Stimulated activated naive CD8-positive, alpha-beta T cell treated with anti-CD3 and anti-CD28 coated beads, Interleukin-15, Interleukin-2, amounts not matched to agents 100 ng/mL and 50 ng/mL, for 24 hours (primary cell): ENCODE results near the gene NLGN2.

Experiments
- H3K27ac Mint-ChIP-seq: one replicate; pipeline ENCODE4 v1.8.0; 2021; ENCODE audit warnings: mild to moderate bottlenecking, mixed read lengths
- H3K27me3 Mint-ChIP-seq: one replicate; pipeline ENCODE4 v1.8.0; 2021; ENCODE audit warnings: mixed read lengths
- H3K36me3 Mint-ChIP-seq: one replicate; pipeline ENCODE4 v1.8.0; 2021; ENCODE audit warnings: low read depth, mixed read lengths
- H3K4me1 Mint-ChIP-seq: one replicate; pipeline ENCODE4 v1.8.0; 2021; ENCODE audit warnings: low read depth, mixed read lengths
- H3K4me3 Mint-ChIP-seq: one replicate; pipeline ENCODE4 v1.8.0; 2021; ENCODE audit warnings: mild to moderate bottlenecking, mixed read lengths
- H3K9me3 Mint-ChIP-seq: one replicate; pipeline ENCODE4 v1.8.0; 2021; ENCODE audit warnings: mixed read lengths

Gene NLGN2

DNA sequence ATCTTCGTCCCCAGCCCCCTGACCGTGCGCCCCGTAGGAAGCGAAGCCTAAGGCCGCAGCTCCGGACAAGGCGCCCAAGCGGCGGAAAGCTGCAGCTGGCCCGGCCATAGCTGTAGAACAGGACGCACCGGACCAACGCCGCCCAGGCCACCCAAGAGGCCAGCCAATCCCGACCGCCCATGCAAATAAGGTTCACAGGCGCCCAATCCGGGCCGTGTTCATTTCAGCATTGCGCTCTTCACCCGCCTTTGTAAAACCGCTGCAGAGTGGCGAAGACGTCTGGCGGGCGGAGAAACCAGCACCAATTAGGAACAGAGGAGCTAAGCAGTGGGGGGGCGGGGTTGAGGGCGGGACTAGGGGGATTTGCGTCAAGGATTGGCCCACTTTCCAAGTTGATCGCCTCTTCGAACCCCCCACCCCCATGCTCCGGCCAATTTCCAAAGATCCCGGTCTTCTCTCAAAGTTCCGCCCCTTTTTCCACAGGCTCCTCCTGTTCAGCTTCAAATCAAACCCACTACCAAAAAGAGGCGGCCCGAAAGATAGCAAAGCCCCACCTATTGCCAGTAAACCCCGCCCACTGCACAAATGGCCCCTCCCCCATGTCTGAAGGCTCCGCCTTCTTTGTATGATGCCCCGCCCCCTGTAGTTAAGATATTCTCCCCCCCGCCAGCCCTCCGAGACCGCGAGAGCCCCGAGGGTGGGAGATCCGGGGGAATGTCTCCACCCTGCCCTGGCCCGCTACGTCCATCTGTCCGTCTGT, 3.5 kb upstream of the NLGN2 start, which contains the start of gene TMEM256:
Gene TMEM256, minus strand, starts transcription at position 121 of the 760 bp plus-strand sequence. Its CDS starts 13 bp downstream, at position 108.
- Mint-ChIP-seq H3K4me1 (peaks cover 12% of the 10 kb centered on the region), H3K4me3 (peak within 1 kb of the TSS; percentile 91)

DNA sequence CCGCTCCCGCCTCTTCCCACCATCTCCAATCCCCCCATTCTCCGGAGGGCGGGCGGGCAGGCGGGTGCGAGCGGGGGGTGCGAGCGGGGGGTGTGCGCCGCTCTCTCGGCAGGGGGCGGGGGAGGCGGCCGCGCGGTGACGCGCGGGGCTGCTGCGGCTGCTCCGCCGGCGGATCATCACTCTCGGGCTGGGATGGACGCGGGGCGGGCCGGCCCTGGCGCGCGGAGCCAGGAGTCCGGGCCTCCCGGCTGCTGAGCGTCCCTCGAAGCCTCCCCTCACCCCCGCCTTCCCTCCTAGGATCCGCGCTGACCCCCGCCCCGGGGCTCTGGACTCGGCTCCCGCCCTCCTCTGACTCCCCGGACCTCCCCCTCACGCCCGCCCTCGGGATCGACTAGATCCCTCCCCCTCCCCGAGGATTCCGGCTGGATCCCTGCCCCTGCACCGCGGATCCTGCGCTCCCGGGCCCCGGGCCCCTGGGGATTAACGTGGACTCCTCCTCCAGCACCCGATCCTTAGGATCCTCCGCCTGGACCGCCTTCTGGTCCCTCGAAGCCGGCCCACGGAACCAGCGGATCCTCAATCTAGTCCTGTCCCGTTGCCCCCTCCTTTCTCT, 2.8 kb upstream of the NLGN2 start:
- H3K27ac Mint-ChIP-seq = peak overlapping the region; percentile 94
- H3K4me1 Mint-ChIP-seq = peaks cover 12% of the 10 kb centered on the region
- peak overlapping the region; percentile 91 for H3K4me3 Mint-ChIP-seq
- H3K36me3 Mint-ChIP-seq = peaks cover 9% of the 10 kb centered on the region
- H3K9me3 Mint-ChIP-seq = no peaks in the 10 kb centered on the region
- no peaks in the 10 kb centered on the region for H3K27me3 Mint-ChIP-seq

More for the DNA sequence above, 3.5 kb upstream of the NLGN2 start, which contains the start of gene TMEM256:
- Mint-ChIP-seq H3K27ac (peak within 1 kb of the TSS; percentile 94), H3K27me3 (no peaks in the 10 kb centered on the region), H3K9me3 (no peaks in the 10 kb centered on the region), H3K36me3 (peaks cover 9% of the 10 kb centered on the region)

DNA sequence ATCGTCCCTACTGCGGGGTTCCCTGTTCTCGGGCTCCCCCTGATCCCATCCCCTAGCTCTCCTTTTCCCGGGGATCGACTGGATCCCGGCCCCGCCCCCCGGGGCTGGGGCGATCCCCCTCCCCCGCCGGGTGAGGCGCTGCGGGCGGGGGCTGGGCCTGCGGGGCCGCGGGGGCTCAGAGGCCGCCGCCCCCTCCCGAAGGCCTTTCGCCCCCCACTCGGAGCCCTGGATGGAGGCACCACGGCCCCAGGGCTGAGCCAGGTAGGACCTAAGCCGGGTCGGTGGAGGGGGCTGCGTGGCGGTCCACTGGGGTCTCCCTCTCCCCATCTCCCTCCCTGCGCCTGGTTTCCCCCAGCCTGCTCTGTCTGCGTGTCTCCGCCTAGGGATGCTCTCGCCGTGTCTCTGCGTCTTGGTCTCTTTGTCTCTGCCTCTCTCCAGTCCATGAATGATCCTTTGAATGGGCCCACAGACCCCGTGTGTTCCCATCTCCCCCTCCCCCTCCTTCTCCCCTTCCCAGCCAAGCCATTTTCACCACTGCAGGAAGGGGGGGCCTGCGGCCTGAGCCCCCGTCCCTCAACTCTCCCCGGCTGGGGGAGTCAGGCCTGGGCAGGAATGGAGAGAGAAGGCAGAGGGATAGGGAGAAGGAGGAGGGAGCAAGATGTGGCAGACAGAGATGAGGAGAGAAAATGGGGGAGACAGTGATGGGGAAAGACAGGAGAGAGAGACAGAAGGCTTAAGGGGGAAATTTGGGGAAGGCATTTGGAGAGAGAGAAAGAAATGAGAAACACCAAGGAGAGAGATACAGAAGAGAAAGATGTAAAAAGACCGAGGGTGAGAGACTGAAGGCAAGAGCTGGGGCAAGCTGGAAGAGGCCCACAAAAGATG, 2.1 kb upstream of the NLGN2 start:
- Mint-ChIP-seq H3K27me3 (no peaks in the 10 kb centered on the region), H3K36me3 (peaks cover 9% of the 10 kb centered on the region), H3K9me3 (no peaks in the 10 kb centered on the region), H3K4me1 (peaks cover 12% of the 10 kb centered on the region), H3K27ac (no peak overlapping the region), H3K4me3 (peak overlapping the region; percentile 76)

DNA sequence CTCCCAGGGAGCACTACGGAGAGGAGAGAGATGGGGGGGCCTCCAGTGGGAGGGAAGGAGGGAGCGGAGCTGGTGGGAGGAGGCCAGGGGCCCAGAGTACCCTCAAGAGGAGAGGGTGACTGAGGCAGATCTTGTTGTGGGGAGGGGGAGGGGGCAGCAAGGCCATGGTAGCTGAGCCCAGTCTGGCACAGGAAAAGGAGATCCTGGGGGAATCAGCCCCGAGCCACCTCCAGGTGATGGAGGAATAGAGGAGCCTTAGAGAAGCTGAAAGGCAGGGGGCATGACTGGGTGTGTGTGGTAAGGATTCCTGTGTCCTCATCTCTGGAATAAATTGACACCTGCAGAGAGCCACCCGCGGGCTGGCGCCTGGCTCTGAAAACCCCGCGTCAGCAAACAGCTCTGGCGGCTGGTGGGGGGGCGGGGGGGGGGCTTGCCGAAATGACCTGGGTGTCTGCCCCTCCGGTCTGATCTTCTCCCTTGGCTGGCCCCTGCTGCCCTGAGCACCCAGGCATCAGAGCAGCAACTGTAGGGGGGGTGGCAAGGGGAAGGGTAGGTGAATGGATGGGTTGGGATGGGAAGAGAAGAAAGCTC, 1.3 kb upstream of the NLGN2 start:
- H3K4me1 Mint-ChIP-seq = peaks cover 12% of the 10 kb centered on the region
- peak overlapping the region; percentile 5 for H3K4me3 Mint-ChIP-seq
- H3K27ac Mint-ChIP-seq = no peak overlapping the region
- no peaks in the 10 kb centered on the region for H3K27me3 Mint-ChIP-seq
- peaks cover 9% of the 10 kb centered on the region for H3K36me3 Mint-ChIP-seq
- H3K9me3 Mint-ChIP-seq = no peaks in the 10 kb centered on the region

DNA sequence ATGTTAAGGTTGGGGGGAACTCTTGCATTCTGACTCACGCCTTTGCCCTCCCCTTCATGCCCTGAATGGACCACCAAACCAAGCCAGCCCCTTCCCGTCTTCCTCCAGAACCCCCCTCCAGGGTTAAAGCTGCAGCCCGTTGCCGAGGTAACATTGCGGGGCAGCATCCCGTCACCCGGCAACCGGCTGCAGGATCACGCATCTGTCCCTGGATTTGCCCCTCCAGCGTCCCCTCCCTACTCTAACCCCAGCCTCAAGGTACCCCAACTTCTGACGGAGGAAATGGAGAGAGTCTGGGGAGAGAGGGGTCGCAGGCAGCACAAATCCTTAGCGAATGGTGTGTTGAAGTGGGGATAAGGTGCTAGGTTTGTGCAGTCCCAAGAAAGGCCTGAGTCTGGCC, 563 bp upstream of the NLGN2 start:
- H3K27ac Mint-ChIP-seq = no peak overlapping the region
- H3K9me3 Mint-ChIP-seq = no peaks in the 10 kb centered on the region
- peaks cover 12% of the 10 kb centered on the region for H3K4me1 Mint-ChIP-seq
- no peaks in the 10 kb centered on the region for H3K27me3 Mint-ChIP-seq
- H3K4me3 Mint-ChIP-seq = no peak overlapping the region
- H3K36me3 Mint-ChIP-seq = peaks cover 4% of the 10 kb centered on the region

DNA sequence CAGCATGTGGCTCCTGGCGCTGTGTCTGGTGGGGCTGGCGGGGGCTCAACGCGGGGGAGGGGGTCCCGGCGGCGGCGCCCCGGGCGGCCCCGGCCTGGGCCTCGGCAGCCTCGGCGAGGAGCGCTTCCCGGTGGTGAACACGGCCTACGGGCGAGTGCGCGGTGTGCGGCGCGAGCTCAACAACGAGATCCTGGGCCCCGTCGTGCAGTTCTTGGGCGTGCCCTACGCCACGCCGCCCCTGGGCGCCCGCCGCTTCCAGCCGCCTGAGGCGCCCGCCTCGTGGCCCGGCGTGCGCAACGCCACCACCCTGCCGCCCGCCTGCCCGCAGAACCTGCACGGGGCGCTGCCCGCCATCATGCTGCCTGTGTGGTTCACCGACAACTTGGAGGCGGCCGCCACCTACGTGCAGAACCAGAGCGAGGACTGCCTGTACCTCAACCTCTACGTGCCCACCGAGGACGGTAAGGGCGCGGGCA, 645 bp downstream of the NLGN2 start:
- H3K36me3 Mint-ChIP-seq = peaks cover 4% of the 10 kb centered on the region

DNA sequence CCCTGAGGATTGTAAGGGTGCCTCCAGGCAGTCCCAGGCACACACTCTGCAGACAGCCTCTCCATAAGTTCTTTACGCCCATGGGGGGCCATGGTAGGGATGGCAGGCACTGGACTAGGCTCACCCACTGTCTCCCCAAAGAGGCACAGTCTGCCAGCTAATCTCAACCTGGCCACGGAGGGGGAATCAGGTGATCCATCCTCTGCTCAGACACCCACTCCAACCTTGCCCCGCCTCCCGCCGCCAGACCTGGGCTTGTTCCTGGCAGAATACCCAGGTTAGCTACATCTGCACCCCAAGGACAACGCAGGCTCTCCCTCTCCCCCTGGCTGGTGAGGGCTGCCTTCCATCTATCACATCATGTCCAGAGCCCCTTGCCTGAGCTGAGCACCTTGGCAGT, 1.2 kb downstream of the NLGN2 start:
- peaks cover 4% of the 10 kb centered on the region for H3K36me3 Mint-ChIP-seq
- H3K9me3 Mint-ChIP-seq = no peaks in the 10 kb centered on the region
- H3K4me1 Mint-ChIP-seq = peaks cover 5% of the 10 kb centered on the region
- H3K4me3 Mint-ChIP-seq = no peak overlapping the region
- H3K27me3 Mint-ChIP-seq = no peaks in the 10 kb centered on the region
- peak overlapping the region; percentile 61 for H3K27ac Mint-ChIP-seq

More for the DNA sequence above, 645 bp downstream of the NLGN2 start:
- no peaks in the 10 kb centered on the region for H3K27me3 Mint-ChIP-seq
- H3K4me1 Mint-ChIP-seq = peaks cover 6% of the 10 kb centered on the region
- peak overlapping the region; percentile 40 for H3K27ac Mint-ChIP-seq
- H3K9me3 Mint-ChIP-seq = no peaks in the 10 kb centered on the region
- no peak overlapping the region for H3K4me3 Mint-ChIP-seq

DNA sequence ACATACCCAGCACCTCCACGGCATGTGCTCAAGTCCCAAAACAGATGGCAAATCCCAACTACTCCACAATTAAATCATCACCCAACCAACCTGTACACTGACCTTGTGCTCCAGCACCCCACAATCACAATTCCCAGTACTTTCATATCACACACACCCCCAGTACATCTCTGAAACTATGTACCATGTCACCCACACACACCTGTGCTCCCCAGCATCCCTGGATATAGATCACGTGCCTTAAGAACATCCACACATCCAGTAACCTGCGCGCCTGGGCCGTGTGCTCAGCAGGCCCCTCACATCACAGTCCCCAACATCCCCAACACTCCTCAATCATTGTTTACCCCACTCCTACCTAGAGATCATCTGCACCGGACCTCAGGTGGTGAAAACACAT, 2.1 kb downstream of the NLGN2 start:
- no peaks in the 10 kb centered on the region for H3K27me3 Mint-ChIP-seq
- H3K4me1 Mint-ChIP-seq = peaks cover 5% of the 10 kb centered on the region
- no peaks in the 10 kb centered on the region for H3K9me3 Mint-ChIP-seq
- peaks cover 4% of the 10 kb centered on the region for H3K36me3 Mint-ChIP-seq
- H3K27ac Mint-ChIP-seq = no peak overlapping the region
- H3K4me3 Mint-ChIP-seq = no peak overlapping the region

DNA sequence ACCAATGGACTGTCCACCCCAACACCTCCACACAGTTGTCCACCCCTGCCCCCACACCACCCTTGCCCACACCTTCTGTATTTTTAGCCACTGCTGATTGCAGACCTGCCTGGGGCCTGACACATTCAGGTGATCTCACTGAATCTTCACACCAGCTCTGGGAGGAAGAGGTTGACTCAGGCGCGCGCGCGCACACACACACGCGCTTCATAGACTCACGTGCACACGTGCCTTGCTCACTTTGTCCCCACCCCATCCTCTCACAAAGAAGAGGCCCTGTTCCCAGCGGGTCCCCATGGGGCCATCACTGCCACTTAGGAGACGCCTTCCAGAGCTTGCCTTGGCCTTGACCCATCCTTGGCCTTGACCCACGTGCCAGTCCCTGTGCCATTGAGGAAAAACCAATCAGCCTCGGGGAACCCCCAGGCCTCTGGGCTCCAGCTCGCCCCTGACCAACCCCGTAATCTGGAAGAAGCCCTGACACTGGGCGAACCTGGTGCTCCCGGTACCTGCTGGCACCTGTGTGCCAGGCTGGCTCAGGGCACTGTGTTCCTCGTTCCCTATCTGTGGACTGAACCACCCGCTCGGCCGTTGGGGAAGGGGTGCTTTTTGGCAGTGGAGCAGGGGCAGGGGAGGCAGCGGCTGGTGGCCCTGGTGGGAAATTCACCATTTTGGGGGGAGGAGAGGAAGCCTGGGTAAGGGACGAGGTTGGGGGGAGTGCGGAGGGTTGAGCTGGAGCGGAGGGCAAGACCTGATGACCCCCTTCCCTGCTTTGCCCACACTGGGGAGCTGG, 3.2 kb downstream of the NLGN2 start:
- Mint-ChIP-seq H3K9me3 (no peaks in the 10 kb centered on the region), H3K27me3 (no peaks in the 10 kb centered on the region), H3K27ac (no peak overlapping the region), H3K4me1 (peaks cover 5% of the 10 kb centered on the region), H3K36me3 (peaks cover 4% of the 10 kb centered on the region), H3K4me3 (no peak overlapping the region)

DNA sequence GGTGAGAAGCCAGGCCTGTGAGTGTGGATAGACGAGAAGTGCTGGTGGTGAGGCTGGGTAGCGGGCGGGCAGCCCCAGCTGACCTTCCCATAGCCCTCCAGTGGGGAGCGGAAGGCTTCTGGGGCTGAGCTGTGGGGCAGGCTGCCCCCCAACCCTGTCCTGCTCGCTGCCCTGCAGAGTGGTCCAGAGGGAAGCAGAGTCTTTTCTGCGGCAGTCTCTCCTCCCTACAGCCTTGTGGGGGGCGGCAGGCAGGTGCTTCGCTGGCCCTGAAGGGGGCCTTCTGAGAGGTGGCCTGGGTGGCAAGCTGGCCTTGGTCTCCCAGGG, 3.7 kb downstream of the NLGN2 start:
- H3K9me3 Mint-ChIP-seq = no peaks in the 10 kb centered on the region
- no peak overlapping the region for H3K27ac Mint-ChIP-seq
- peaks cover 5% of the 10 kb centered on the region for H3K4me1 Mint-ChIP-seq
- no peaks in the 10 kb centered on the region for H3K27me3 Mint-ChIP-seq
- H3K36me3 Mint-ChIP-seq = peaks cover 4% of the 10 kb centered on the region
- no peak overlapping the region for H3K4me3 Mint-ChIP-seq

DNA sequence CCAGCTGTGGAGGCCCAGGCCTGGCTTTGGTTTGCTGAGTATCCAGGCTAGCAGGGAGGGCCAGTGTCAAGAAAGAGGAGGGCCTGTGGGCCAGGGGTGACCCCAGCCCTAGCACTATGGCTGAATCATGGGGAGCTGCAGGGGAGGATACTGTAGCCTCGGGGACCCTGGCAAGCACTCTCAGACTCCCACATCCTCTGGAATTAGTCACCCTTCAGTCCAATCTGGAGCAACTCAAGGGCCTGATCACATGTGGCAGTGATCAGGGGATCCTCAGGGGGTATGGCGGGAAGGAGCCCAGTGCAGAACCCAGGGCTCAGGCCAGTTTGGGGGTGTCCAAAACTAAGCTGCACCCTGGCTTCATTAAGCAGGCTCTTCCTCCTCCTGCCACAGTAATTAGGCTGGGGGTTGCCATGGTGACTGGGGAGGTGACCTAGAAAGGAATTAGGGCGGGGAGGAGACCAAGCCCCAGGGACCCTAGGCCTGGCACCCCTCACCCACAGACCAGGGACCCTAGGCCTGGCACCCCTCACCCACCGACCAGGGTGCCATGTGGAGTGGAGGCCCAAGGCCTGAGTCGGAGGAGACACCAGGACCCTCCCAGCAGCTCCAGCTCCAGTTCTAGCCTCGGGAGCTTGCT, 5.8 kb downstream of the NLGN2 start:
- Mint-ChIP-seq H3K27me3 (no peaks in the 10 kb centered on the region), H3K4me1 (no peaks in the 10 kb centered on the region), H3K36me3 (peaks cover 4% of the 10 kb centered on the region), H3K27ac (no peak overlapping the region), H3K4me3 (no peak overlapping the region), H3K9me3 (no peaks in the 10 kb centered on the region)

DNA sequence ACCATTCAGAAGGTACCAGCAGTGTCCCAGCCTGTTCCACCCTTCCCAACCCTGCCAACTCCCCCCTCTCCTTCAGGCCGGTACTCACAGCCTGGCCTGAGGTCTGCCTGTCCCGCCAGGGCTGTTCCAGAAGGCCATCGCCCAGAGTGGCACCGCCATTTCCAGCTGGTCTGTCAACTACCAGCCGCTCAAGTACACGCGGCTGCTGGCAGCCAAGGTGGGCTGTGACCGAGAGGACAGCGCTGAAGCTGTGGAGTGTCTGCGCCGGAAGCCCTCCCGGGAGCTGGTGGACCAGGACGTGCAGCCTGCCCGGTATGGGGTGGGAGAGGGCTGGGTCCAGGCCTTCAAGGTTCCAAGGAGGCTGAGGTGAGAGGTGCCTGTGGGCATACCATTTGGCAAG, 7.2 kb downstream of the NLGN2 start:
- H3K27me3 Mint-ChIP-seq = no peaks in the 10 kb centered on the region
- H3K27ac Mint-ChIP-seq = no peak overlapping the region
- no peak overlapping the region for H3K4me3 Mint-ChIP-seq
- no peaks in the 10 kb centered on the region for H3K36me3 Mint-ChIP-seq
- H3K4me1 Mint-ChIP-seq = no peaks in the 10 kb centered on the region
- H3K9me3 Mint-ChIP-seq = no peaks in the 10 kb centered on the region

DNA sequence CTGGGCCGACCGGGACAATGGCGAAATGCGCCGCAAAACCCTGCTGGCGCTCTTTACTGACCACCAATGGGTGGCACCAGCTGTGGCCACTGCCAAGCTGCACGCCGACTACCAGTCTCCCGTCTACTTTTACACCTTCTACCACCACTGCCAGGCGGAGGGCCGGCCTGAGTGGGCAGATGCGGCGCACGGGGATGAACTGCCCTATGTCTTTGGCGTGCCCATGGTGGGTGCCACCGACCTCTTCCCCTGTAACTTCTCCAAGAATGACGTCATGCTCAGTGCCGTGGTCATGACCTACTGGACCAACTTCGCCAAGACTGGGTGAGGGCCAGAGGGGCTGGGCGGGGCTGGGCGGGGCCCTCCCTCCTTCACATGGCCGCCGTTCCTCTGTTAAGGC, 8.1 kb downstream of the NLGN2 start:
- no peak overlapping the region for H3K27ac Mint-ChIP-seq
- no peaks in the 10 kb centered on the region for H3K4me1 Mint-ChIP-seq
- no peaks in the 10 kb centered on the region for H3K36me3 Mint-ChIP-seq
- H3K27me3 Mint-ChIP-seq = no peaks in the 10 kb centered on the region
- no peak overlapping the region for H3K4me3 Mint-ChIP-seq
- no peaks in the 10 kb centered on the region for H3K9me3 Mint-ChIP-seq

DNA sequence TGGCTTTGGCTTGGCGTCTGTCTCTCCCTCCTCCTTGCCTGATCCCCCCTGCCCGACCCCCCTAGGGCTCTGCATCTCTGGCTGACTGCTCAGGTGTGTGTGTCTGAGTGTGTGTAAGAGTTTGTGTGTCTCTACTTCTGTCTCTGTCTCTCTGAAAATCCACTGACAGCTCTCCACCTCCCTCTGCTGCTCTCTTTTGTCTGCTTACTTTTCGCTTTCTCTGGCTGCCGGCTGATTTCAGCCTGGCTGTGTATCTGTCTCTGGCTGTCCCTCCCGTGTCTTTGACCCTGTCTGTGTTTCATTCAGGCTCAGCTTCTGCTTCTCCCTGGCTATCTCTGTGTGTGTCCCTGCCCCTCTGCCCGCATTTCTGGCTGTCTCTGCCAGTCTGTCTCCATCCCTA, 8.7 kb downstream of the NLGN2 start:
- Mint-ChIP-seq H3K27ac (no peak overlapping the region), H3K4me1 (no peaks in the 10 kb centered on the region), H3K27me3 (no peaks in the 10 kb centered on the region), H3K4me3 (no peak overlapping the region), H3K36me3 (no peaks in the 10 kb centered on the region), H3K9me3 (no peaks in the 10 kb centered on the region)
